ENCODE measurements around the gene DSE. TPM values are rescaled to one million over a fixed set of nuclear protein-coding genes. Genes with fewer than 3 reads are reported as not detected.
"Not testable (repeated sequence)": the region's sequence is repeated elsewhere in the genome, so short reads cannot be mapped to it uniquely, and the experiment has no call there.

Gene DSE
- total RNA-seq, 1 experiment from 2014 or later, result 86.5 TPM

- Mint-ChIP-seq H3K27me3 (ENCODE audit: insufficient read depth, unreplicated experiment) (no peaks in the 10 kb centered on the region), H3K4me1 (ENCODE audit: insufficient read depth, unreplicated experiment) (no peaks in the 10 kb centered on the region), H3K4me3 (ENCODE audit: unreplicated experiment) (no peak overlapping the region), H3K27ac (ENCODE audit: low read depth, unreplicated experiment) (no peak overlapping the region), H3K36me3 (ENCODE audit: insufficient read depth, unreplicated experiment) (peaks cover 5% of the 10 kb centered on the region), H3K9me3 (ENCODE audit: unreplicated experiment) (peaks cover 5% of the 10 kb centered on the region)
- ChIA-PET POLR2A (interaction anchor here (1.1 kb wide), 1 partner anchor 11 kb away, joined by 3 read pairs; no protein-coding TSS in a partner anchor), CTCF (interaction anchor here (0.6 to 1.2 kb wide), 2 partner anchors 13 to 897 kb away, joined by 3 read pairs; no protein-coding TSS in a partner anchor)
- no peak for DNase-seq (ENCODE audit: unreplicated experiment)
- BruUV-seq (replicated peaks), result no TSS peak
- TF ChIP-seq CTCF (IDR thresholded peaks at IDR 0.05; ENCODE audit: unreplicated experiment), result no peak
- intact Hi-C loops (cut with micrococcal nuclease), result no loop called here
These were observed 31.8 kb upstream of the DSE start for GRCh38 chr6:116338943-116339342.

- H3K36me3 Mint-ChIP-seq (ENCODE audit: insufficient read depth, unreplicated experiment); H3K27me3 Mint-ChIP-seq (ENCODE audit: insufficient read depth, unreplicated experiment); DNase-seq (ENCODE audit: unreplicated experiment); H3K27ac Mint-ChIP-seq (ENCODE audit: low read depth, unreplicated experiment); POLR2A ChIA-PET; CTCF ChIA-PET; H3K9me3 Mint-ChIP-seq (ENCODE audit: unreplicated experiment); H3K4me1 Mint-ChIP-seq (ENCODE audit: insufficient read depth, unreplicated experiment); BruUV-seq (replicated peaks); intact Hi-C loops (cut with micrococcal nuclease); H3K4me3 Mint-ChIP-seq (ENCODE audit: unreplicated experiment): not testable (repeated sequence)
These were observed 30.1 kb upstream of the DSE start for GRCh38 chr6:116340625-116341024.

GRCh38 chr6:116349216-116349615 is 21.5 kb upstream of the DSE start:
- Mint-ChIP-seq H3K27ac (ENCODE audit: low read depth, unreplicated experiment) (no peak overlapping the region), H3K27me3 (ENCODE audit: insufficient read depth, unreplicated experiment) (no peaks in the 10 kb centered on the region), H3K36me3 (ENCODE audit: insufficient read depth, unreplicated experiment) (no peaks in the 10 kb centered on the region), H3K4me1 (ENCODE audit: insufficient read depth, unreplicated experiment) (peaks cover 15% of the 10 kb centered on the region), H3K9me3 (ENCODE audit: unreplicated experiment) (no peaks in the 10 kb centered on the region), H3K4me3 (ENCODE audit: unreplicated experiment) (no peak overlapping the region)
- intact Hi-C loops (cut with micrococcal nuclease), result no loop called here
- no TSS peak for BruUV-seq (replicated peaks)
- TF ChIP-seq CTCF (IDR thresholded peaks at IDR 0.05; ENCODE audit: unreplicated experiment), result no peak
- ChIA-PET POLR2A (interaction anchor here (0.8 to 1.5 kb wide), 4 partner anchors 11 to 70 kb away, joined by 3 to 7 read pairs (median 4); partner anchors contain the start of gene TSPYL1), CTCF (interaction anchor here (0.6 to 1.8 kb wide), 3 partner anchors 57 to 61 kb away, joined by 3 to 7 read pairs (median 4); no protein-coding TSS in a partner anchor)
- DNase-seq (ENCODE audit: unreplicated experiment), result no peak

- Mint-ChIP-seq H3K27me3 (ENCODE audit: insufficient read depth, unreplicated experiment) (no peaks in the 10 kb centered on the region), H3K27ac (ENCODE audit: low read depth, unreplicated experiment) (no peak overlapping the region), H3K4me1 (ENCODE audit: insufficient read depth, unreplicated experiment) (peaks cover 15% of the 10 kb centered on the region), H3K4me3 (ENCODE audit: unreplicated experiment) (no peak overlapping the region), H3K36me3 (ENCODE audit: insufficient read depth, unreplicated experiment) (no peaks in the 10 kb centered on the region), H3K9me3 (ENCODE audit: unreplicated experiment) (no peaks in the 10 kb centered on the region)
- TF ChIP-seq CTCF (IDR thresholded peaks at IDR 0.05; ENCODE audit: unreplicated experiment), result no peak
- intact Hi-C loops (cut with micrococcal nuclease), result no loop called here
- BruUV-seq (replicated peaks), result no TSS peak
- ChIA-PET POLR2A (interaction anchor here (0.7 to 2.9 kb wide), 4 partner anchors 10 to 30 kb away, joined by 5 to 13 read pairs (median 12); no protein-coding TSS in a partner anchor), CTCF (interaction anchor here (1.0 kb wide), 2 partner anchors 12 to 70 kb away, joined by 3 to 5 read pairs; no protein-coding TSS in a partner anchor)
- DNase-seq (ENCODE audit: unreplicated experiment), result no peak
These were observed 19.6 kb upstream of the DSE start for GRCh38 chr6:116351101-116351500.

Data from MCF 10A (cell line).